ENCODE results near the gene FBXO44. TPM values are rescaled to one million over a fixed set of nuclear protein-coding genes. Genes with fewer than 3 reads are reported as not detected.

The FBXO44 gene
- total RNA-seq, 3 donors from 2014 or later = 14.1 to 32.1 (median 31.3) TPM

GRCh38 chr1:11693024-11693590 is 38.4 kb downstream of the FBXO44 start:
- DNase-seq (ENCODE audit: low spot score in 2 of 2) = peak in 1 of 2 donors; percentile 30
- Histone ChIP-seq H3K27ac (no peak overlapping the region), H3K4me1 (peaks cover 11% of the 10 kb centered on the region in 2 donors), H3K9me3 (no peaks in the 10 kb centered on the region), H3K4me3 (peak overlapping the region in 1 of 3 donors; percentile 15), H3K36me3 (no peaks in the 10 kb centered on the region), H3K27me3 (peaks cover 6 to 31% of the 10 kb centered on the region in 2 donors)
- no peak for TF ChIP-seq POLR2AphosphoS5 (IDR thresholded peaks at IDR 0.05)
- TF ChIP-seq POLR2A (IDR thresholded peaks at IDR 0.05) = no peak
- TF ChIP-seq, protein P1, sequence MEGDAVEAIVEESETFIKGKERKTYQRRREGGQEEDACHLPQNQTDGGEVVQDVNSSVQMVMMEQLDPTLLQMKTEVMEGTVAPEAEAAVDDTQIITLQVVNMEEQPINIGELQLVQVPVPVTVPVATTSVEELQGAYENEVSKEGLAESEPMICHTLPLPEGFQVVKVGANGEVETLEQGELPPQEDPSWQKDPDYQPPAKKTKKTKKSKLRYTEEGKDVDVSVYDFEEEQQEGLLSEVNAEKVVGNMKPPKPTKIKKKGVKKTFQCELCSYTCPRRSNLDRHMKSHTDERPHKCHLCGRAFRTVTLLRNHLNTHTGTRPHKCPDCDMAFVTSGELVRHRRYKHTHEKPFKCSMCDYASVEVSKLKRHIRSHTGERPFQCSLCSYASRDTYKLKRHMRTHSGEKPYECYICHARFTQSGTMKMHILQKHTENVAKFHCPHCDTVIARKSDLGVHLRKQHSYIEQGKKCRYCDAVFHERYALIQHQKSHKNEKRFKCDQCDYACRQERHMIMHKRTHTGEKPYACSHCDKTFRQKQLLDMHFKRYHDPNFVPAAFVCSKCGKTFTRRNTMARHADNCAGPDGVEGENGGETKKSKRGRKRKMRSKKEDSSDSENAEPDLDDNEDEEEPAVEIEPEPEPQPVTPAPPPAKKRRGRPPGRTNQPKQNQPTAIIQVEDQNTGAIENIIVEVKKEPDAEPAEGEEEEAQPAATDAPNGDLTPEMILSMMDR (IDR thresholded peaks at IDR 0.05) = no peak
- intact Hi-C loops (cut with DNase I; ENCODE audit: low total_unique reads) = no loop called here

GRCh38 chr1:11693917-11694316 is 39.2 kb downstream of the FBXO44 start:
- no peak for DNase-seq (ENCODE audit: low spot score in 2 of 2)
- Histone ChIP-seq H3K27me3 (peaks cover 6 to 29% of the 10 kb centered on the region in 2 donors), H3K9me3 (no peaks in the 10 kb centered on the region), H3K27ac (no peak overlapping the region), H3K36me3 (no peaks in the 10 kb centered on the region), H3K4me1 (peaks cover 11% of the 10 kb centered on the region in 2 donors), H3K4me3 (no peak overlapping the region)
- intact Hi-C loops (cut with DNase I; ENCODE audit: low total_unique reads) = no loop called here
- TF ChIP-seq, protein P1 (IDR thresholded peaks at IDR 0.05) = no peak
- TF ChIP-seq POLR2AphosphoS5 (IDR thresholded peaks at IDR 0.05) (no peak), POLR2A (IDR thresholded peaks at IDR 0.05) (no peak)

GRCh38 chr1:11695861-11696260 is 41.2 kb downstream of the FBXO44 start:
- DNase-seq (ENCODE audit: low spot score in 2 of 2) = no peak
- H3K4me3 ChIP-seq = no peak overlapping the region
- TF ChIP-seq POLR2AphosphoS5 (IDR thresholded peaks at IDR 0.05) = no peak
- TF ChIP-seq, protein P1 (IDR thresholded peaks at IDR 0.05) = no peak
- TF ChIP-seq POLR2A (IDR thresholded peaks at IDR 0.05) = no peak
- no peak overlapping the region for H3K27ac ChIP-seq
- H3K9me3 ChIP-seq = no peaks in the 10 kb centered on the region
- intact Hi-C loops (cut with DNase I; ENCODE audit: low total_unique reads) = no loop called here
- H3K4me1 ChIP-seq = peaks cover 11% of the 10 kb centered on the region in 2 donors
- peaks cover 6 to 25% of the 10 kb centered on the region in 2 donors for H3K27me3 ChIP-seq
- no peaks in the 10 kb centered on the region for H3K36me3 ChIP-seq

DNA sequence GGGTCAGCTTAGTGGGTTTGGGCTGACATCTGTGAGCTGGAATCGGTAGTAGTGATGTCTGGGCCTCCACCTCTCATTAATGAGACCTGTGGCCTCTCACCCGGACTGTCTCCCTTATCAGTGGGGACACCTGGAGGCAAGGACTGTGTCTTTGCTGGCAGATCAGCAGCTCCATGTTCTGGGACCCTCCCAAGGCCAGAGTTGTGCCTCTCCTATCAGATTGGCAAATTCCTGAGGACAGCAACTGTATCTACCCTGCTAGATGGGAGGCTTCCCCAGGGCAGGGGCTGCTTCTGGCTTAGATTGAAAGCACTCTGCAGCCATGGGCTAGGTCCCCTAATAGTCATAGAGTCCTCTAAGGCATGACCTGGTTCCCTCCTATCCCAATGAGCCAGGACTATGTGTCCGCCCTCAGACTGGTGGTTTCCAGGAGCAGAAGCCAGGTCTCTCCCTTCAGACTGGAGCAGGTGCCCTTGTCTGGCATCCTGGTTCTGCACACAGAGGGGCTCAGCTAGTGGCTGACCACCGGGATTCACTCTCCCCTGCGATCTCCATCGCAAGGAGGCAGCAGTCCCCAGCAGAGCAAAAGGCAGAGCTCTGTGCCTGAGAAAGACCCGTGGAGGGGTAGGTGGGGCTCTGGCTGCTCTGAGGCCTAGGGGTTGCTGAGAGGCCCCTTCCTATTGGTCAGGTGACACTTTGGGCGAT is 42.7 kb downstream of the FBXO44 start:
- H3K4me1 ChIP-seq = no peaks in the 10 kb centered on the region
- TF ChIP-seq POLR2A (IDR thresholded peaks at IDR 0.05) (no peak), POLR2AphosphoS5 (IDR thresholded peaks at IDR 0.05) (no peak)
- TF ChIP-seq, protein P1 (IDR thresholded peaks at IDR 0.05) = no peak
- H3K27me3 ChIP-seq = peaks cover 0 to 11% of the 10 kb centered on the region in 2 donors
- intact Hi-C loops (cut with DNase I; ENCODE audit: low total_unique reads) = no loop called here
- DNase-seq (ENCODE audit: low spot score in 2 of 2) = no peak
- H3K4me3 ChIP-seq = no peak overlapping the region
- H3K36me3 ChIP-seq = no peaks in the 10 kb centered on the region
- no peak overlapping the region for H3K27ac ChIP-seq
- H3K9me3 ChIP-seq = no peaks in the 10 kb centered on the region

DNA sequence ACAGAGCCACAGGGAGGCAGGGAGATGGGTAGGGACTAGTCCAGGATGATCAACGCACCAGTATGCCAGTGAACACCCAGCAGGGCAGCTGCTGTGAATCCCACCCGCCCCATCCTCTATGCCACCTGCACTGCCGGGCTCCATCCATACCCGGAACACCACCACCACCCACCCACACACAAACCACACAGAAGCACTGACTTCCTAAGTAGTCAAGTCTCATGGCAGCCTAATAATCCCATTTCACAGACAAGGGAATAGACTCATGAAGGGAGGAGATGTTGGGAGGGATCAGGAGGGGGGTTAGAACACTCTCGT is 43.2 kb downstream of the FBXO44 start:
- no peak overlapping the region for H3K27ac ChIP-seq
- H3K4me3 ChIP-seq = no peak overlapping the region
- no peaks in the 10 kb centered on the region for H3K36me3 ChIP-seq
- intact Hi-C loops (cut with DNase I; ENCODE audit: low total_unique reads) = no loop called here
- H3K4me1 ChIP-seq = no peaks in the 10 kb centered on the region
- H3K27me3 ChIP-seq = peaks cover 0 to 6% of the 10 kb centered on the region in 2 donors
- DNase-seq (ENCODE audit: low spot score in 2 of 2) = no peak
- TF ChIP-seq POLR2A (IDR thresholded peaks at IDR 0.05) (no peak), POLR2AphosphoS5 (IDR thresholded peaks at IDR 0.05) (no peak)
- TF ChIP-seq, protein P1 (IDR thresholded peaks at IDR 0.05) = no peak
- H3K9me3 ChIP-seq = no peaks in the 10 kb centered on the region

Measured in breast epithelium (tissue), 4 donors.